NCI-H2107 treated with DMSO at 0.1 percent for 48 hours (cell line): Measurements from ENCODE around the gene DPH5.
"Not testable (repeated sequence)": the region's sequence is repeated elsewhere in the genome, so short reads cannot be mapped to it uniquely, and the experiment has no call there.

Experiments
- DNase-seq: peaks from one replicate; lab custom pipeline; 2025; ENCODE audit not compliant: unreplicated experiment; lab: John Stamatoyannopoulos, UW

DPH5 gene

DNA sequence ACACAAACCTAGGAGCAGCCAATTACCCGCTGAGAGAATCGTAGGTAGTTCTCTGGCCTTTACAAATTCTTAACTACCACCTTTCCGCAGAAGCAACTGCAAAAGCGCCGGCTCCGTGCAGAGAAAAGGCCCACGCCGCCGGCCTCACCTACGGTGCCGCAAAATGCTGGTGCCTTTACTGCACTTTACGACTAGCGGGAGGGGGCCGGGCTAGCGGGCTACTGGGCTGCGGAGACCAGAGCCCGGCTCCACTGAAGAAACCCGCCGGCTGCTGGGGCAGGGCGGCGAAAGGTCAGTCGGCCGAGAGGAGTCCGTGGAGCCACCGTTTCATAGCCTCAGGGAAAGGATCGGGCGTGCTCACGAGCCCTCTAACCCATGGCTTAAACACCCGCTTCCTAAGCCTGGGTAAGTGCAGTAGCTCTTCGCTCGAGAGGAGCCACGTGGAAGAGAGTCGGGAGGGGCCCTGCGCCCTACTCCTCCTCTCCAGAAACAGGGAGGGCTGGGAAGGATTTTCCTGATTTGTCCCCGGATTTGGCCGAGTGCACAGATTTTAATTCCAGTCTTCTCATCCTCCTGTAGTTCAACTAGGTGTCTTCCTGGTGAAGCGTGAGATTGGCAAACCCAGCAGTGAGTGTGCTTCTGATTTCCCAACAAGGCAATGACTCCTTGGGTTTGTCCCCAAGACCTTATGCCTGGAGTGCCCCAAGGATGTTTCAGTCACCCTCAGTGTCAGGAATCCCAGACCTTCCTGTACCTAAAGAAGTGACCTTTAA is at the start of gene DPH5:
Gene DPH5 (minus strand): TSS at position 128 of the 773 bp plus-strand sequence. CDS start 341 bp downstream, outside the sequence.
- DNase-seq, result peak; percentile 73

DNA sequence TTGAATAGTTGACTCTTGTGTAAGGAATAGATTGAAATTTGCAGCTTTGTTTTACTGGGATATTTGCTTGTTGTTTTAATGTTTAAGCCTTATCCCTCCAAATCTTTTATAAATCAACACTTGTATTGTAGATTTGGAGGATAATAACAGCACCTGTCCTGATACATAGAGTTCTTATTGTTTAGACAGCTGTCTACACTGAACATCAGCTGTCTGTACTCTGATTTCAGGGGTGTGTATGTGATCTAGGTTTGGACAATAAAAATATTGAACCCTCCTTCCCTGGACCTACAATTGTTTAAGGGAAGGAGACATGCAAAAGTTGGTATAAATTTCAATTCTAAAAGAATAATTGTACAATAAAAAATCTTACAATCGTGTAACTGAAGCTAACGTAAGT is 48.3 kb upstream of the DPH5 start:
- peak; percentile 48 for DNase-seq

GRCh38 chr1:101071470-101071891 is 45.9 kb upstream of the DPH5 start:
- DNase-seq, result peak; percentile 76

- DNase-seq, result no peak
Observed at GRCh38 chr1:101069158-101069557, 43.6 kb upstream of the DPH5 start.

GRCh38 chr1:101066937-101067335 is 41.4 kb upstream of the DPH5 start:
- DNase-seq, result not testable (repeated sequence)

GRCh38 chr1:101066260-101066936 is 40.8 kb upstream of the DPH5 start:
- DNase-seq, result no peak

DNA sequence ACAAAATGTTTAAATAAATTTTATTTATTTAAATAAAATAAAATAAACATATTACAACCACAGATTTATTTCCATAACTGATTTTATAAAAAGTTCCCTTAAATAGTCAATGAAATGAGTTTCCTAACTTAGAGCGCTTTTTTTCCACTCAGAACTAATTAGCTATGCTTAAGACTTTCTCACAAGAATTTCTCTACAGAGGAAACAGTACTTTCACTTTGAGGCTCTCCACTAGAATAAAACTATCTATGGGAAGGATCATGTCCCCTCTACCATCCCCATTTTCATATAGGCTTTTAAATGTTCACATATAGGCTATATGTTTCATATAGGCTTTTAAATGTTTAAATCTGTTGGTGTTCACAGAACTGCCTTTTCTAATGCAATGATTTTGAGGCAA is 40.0 kb upstream of the DPH5 start:
- no peak for DNase-seq

- no peak for DNase-seq
Observed at GRCh38 chr1:101064697-101065096, 39.1 kb upstream of the DPH5 start.

DNA sequence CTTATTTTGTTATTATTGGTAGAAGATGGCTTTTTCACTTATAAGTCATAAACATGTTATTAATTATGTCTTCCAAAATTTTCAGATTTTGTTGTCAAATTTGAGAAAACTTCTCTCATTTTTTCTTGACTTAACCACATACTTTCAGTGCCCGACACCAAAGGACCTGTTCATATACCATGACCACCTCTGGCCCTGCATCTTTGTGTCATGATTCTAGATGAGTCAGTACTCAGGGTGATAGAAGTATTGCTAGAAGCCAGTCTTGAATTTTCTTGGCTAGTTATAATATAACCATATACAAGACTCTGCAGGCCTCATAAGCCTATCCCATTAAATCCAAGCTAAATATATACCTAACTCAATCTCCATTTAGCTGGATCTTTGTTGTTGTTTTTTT is 35.4 kb upstream of the DPH5 start:
- DNase-seq, result no peak

GRCh38 chr1:101059945-101060542 is 34.5 kb upstream of the DPH5 start:
- DNase-seq, result no peak

GRCh38 chr1:101055623-101056022 is 30.0 kb upstream of the DPH5 start:
- no peak for DNase-seq

DNA sequence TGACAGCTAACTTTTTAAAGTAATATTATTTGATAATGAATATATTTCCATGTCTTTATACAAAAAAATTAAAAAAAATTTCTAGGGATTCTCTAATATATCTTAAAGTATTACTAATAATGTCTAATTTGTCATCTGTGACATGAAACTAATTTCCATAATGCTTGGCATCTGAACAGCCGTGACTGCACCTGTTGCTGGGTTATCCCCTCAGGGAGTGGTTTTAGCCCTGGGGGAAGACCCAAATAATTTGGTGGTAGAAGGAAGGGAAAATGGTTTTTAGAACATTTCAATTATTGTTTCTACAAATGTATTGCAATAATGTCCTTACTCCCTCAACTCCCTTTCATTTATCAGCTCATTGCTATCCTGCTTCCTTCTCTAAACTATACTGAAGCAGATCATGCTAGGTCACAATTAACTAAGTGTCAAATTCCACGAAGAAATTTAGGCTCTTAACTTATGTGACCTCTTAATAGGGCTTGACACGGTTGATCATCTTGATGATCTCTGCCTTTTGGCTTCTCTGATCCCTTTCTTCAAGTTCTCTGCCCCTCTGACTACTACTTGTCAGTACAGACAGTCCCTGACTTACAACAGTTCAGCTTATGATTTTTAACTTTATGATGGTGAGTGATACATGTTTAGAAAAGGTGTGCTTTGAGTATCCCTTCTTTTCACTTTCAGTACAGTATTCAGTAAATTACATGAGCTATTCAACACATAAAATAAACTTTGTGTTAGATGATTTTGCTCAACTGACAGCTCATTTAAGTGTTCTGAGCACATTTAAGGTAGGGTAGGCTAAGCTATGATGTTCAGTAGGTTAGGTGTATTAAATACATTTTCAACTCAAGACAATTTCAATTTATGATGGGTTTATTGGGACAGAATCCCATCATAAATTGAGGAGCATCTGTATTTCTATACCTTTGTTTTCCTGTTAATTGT is 26.4 kb upstream of the DPH5 start:
- DNase-seq, result no peak

GRCh38 chr1:101050869-101051268 is 25.3 kb upstream of the DPH5 start:
- DNase-seq, result no peak

DNA sequence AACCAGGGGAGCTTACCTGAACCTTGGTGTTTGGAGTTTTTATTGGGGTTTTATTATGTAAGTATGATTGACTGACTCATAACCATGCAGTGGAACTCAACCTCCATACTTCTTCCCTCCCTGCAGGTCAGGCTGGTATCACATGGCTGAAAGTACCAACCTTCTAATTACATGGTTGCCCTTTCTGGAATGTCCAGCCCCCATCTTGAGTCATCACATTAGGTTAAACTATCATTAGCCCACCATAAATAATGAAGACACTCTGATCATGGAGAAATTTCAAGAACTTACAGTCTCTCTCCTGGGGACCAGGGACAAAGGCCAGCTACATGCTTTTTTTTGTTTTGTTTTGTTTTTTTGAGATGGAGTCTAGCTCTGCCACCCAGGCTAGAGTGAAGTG is 19.2 kb upstream of the DPH5 start:
- DNase-seq, result no peak

DNA sequence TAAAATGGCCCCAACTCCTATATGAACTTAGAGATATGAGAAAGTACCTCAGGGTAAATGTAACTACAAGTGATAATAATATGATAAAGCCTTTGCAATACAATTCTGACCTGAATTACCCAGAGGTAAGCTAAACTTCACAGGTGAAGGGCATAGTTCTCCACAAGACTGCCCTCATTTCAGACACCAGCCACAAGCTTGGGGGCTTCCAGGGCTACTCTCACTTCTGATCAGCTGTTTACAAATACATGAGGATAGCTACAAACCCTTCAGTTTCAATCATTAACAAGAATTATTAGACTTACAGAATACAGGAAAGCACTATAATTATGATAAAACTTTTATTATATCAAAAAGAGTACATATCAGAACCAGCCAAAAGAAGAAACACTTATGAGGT is 18.7 kb upstream of the DPH5 start:
- DNase-seq, result no peak

DNA sequence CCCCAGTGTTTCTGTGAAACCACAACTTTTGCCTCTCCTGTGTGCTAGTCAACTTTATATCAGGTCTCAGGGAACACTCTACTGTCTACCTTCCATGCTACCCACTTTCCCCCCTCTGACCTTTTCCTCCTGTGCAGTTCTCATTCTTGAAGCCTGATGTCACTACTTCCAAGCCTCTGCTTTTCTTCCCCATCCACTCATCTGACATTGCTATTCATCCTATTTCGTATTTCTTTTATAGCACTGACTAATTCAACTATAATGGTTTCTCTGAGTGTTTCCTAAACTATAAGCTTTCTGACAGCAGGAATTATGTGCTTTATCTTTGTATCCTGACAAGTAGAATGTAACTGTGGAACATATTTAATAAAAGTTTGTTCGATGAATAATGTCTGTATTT is 18.2 kb upstream of the DPH5 start:
- no peak for DNase-seq

DNA sequence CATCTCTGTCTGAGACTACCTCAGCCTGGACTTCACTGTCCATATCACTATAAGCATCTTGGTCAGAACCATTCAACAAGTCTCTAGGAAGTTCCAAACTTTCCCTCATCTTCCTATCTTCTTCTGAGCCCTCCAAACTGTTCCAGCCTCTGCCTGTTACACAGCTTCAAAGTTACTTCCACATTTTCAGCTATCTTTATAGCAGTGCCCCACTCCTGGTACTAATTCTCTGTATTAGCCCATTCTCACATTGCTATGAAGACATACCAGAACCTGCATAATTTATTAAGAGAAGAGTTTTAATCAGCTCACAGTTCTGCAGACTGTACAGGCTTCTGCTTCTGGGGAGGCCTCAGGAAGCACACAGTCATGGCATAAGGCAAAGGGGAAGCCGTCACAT is 15.7 kb upstream of the DPH5 start:
- no peak for DNase-seq

GRCh38 chr1:101040666-101041065 is 15.1 kb upstream of the DPH5 start:
- DNase-seq, result no peak

DNA sequence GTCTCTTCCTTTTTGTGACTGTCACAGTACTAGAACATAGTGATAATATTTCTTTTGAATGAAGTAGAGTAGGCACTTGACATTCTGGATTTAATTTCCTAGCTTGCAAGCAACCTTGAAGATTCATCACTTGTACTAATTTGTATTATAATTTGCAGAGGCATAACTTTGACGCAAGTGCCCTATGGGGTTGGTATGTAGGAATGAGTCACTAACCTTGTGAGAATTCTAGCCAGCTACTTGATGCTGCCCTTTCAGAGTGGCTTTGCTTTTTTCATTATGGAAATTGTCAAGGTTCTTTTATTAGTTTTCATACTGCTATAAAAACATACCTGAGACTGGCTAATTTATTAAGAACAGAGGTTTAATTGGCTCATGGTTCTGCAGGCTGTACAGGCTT is 13.7 kb upstream of the DPH5 start:
- no peak for DNase-seq

DNA sequence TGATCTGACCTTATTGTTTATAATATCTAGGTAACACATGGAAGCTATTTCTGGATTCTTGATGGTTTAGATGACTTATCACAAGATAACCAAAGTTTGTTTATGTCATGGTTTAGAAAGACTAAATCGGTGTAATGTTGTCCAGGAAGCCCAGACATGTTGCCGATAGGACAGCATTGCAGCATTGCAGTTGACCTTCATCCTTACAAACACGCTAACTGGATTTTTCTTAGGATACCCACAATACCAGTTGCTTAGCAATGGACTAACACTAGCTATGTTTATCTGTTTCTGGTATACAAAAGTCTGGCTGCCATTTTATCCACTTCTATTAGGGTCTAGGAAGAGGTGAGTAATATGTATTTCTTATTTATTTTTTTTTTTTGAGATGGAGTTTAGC is 11.7 kb upstream of the DPH5 start:
- no peak for DNase-seq

DNA sequence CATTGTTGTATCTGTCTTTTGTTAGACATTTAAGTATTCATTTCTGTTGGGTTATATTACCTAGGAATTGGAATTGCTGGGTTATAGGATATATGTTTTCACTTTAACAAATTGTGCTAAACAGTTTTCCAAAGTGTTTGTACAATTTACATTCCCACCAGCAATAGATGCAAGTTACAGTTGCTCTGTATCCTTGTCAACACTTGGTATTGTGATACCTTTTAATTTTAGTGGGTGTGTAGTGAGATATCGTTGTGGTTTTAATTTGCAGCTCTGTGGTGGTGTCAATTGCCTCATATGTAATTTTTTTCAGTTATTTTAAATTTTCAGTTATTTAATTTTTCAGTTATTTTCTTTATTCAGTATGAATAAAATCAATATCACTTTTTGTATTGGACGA is 7.4 kb upstream of the DPH5 start:
- no peak for DNase-seq
